Fibroblast of the aortic adventitia (primary cell): ENCODE data around the gene DENND1A. TPM values are rescaled to one million over a fixed set of nuclear protein-coding genes. Genes with fewer than 3 reads are reported as not detected.

Experiments used
- DNase-seq: peaks from one replicate; pipeline ENCODE4 v3.0.0-alpha.2; 2010; ENCODE audit warnings: low read depth
- H3K4me3 ChIP-seq: 2 replicates; pipeline ENCODE4 v1.5.1; 2011; ENCODE audit warnings: low read depth, mild to moderate bottlenecking, control low read depth, low read length, moderate library complexity
- CTCF ChIP-seq: IDR thresholded peaks from 2 replicates; pipeline ENCODE4 v1.5.1; 2011; ENCODE audit warnings: mild to moderate bottlenecking, low read length, control low read depth, inconsistent platforms; ENCODE audit not compliant: insufficient read depth
- total RNA-seq: library from RNA; depleted of rRNA; stranded (reverse); fragments of >200 nt; gene quantifications from 2 replicates; pipeline ENCODE4 v1.2.3, GENCODE V29; 2012; ENCODE audit warnings: low replicate concordance

Gene DENND1A
- total RNA-seq, 1 donor, result 27.7 TPM

- no peak for TF ChIP-seq CTCF
- no peak overlapping the region for H3K4me3 ChIP-seq
- no peak for DNase-seq
These were observed 478.9 kb downstream of the DENND1A start for GRCh38 chr9:123450996-123451395.

DNA sequence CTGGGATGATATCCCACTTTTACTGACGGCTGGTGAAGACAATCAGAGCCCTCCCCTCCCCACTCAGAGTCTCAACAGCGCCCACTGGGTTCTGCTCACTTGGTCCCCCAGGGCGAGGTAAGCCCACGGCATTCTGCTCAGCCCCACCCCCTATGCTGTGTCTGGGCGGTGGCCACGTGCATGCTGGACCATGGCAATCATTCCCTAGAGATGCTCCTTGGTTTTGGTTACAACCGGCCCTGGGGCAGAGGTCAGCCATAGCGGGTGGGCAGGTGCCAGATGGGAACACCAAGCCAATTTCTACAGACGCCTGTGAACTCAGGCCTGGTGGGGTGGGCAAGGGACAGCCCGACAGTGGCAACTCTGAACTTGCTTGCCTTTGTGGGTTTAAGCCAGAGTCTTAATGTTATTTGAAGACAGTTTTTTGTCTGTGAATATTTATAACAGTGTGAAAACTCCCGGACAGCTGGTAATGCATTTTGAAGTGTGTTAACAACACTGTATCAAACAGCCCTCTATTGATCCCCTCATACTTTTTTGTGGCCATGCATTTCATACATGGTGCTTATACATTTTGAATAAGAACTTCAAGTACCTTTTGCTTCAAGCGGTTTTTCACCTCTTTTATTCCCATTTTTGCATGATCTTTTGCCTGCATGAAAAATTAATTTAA, 479.7 kb downstream of the DENND1A start:
- no peak overlapping the region for H3K4me3 ChIP-seq
- DNase-seq, result no peak
- no peak for TF ChIP-seq CTCF

DNA sequence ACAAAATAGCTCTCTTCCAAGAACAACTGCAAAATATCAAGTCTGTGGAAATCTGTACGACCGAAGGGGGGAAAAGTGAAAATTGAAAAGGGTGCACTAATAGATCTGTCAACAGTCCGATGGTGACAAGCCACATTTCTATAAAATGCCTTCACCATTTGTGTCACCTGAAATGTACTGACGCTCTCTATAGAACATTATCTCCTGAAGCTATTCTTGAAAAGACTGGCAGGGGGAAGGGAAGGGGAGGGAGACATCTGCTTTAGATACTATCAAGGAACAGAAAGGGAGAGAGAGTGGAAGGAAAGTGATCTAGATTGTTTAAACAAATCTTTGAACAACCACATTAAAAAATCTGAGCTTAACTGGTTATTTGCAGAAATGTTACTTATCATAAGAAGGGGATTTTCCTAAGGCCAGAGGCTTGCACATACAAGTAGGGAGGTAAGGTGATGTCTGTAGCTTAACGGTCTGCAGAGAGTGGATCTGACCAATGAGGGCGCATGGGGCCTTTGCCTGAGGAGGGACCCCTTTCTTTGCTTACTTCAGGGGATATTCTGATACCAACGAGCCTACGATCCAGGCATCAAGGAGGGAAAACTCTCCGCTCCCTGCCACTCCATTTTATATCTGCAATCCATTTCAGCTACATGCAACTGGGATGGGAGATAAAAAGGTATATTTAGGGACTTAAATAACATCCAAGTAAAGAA, 481.8 kb downstream of the DENND1A start:
- no peak for TF ChIP-seq CTCF
- no peak for DNase-seq
- H3K4me3 ChIP-seq, result no peak overlapping the region

GRCh38 chr9:123445981-123446610, 483.8 kb downstream of the DENND1A start:
- no peak for TF ChIP-seq CTCF
- no peak overlapping the region for H3K4me3 ChIP-seq
- no peak for DNase-seq

DNA sequence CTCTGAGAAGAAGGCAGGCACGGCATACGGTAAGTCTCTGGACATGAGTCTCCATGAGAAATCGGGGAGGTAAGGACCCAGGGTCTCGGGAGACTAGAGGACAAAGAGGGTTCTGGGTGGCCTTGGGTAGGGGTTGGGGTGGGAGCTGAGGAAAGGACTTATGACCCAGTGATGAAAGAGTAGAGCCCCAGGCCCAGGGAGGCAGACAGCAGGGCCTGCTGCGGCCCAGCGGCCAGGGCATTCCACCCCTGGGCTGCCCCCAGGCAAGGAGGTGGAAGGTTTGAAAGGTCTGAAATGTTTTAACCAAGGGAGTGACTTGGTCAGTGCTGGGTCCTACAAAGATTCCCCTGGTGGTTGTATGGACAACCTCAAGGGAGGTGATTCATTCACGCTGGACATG, 484.8 kb downstream of the DENND1A start:
- DNase-seq, result no peak
- TF ChIP-seq CTCF, result no peak
- H3K4me3 ChIP-seq, result no peak overlapping the region

DNA sequence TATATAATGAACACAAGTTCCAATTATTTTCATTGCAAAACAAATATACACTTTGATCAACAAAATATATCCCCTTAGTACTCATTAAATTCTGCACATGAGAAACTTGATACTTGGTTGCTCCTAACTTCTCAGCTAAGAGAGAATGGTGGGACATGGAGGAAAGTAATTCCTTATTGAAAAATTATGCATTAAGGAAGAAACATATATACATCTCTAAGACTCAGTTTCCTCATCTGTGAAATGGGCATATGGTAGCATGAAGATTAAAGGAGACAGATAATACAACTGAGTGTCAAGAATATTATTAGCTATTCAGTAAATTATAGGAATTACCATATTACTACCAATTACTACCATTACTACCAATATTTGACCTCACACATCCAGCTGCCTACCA, 488.2 kb downstream of the DENND1A start:
- no peak overlapping the region for H3K4me3 ChIP-seq
- no peak for DNase-seq
- TF ChIP-seq CTCF, result no peak
